Activated T-cell treated with anti-CD3 and anti-CD28 coated beads for 48 hours (primary cell): ENCODE data around the gene ACTL7B.
"Not testable (repeated sequence)": the region's sequence is repeated elsewhere in the genome, so short reads cannot be mapped to it uniquely, and the experiment has no call there.

Source experiments
- DNase-seq: peaks from one replicate; pipeline ENCODE4 v3.0.0-alpha.2; 2020; ENCODE audit warnings: low read depth

ACTL7B gene

DNA sequence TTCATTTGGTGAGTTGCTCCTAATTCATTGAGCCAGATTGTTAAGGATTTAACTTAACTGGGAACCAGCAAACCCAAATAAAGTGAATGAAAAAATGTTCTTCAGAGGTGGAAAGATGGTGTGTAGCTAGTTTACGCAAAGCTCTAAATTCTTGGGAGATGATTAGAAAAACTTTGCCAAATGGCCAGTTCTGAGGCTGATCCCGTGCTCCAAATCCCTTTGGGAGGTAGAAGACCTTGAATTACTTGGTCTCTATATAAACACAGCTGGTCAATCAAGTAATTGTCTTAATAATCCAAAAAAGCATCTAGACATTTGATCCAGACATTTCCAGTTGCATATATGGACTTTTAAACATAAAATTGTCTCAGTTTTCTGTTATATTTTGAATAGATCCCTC lies 11.4 kb downstream of the ACTL7B start:
- DNase-seq, result no peak

DNA sequence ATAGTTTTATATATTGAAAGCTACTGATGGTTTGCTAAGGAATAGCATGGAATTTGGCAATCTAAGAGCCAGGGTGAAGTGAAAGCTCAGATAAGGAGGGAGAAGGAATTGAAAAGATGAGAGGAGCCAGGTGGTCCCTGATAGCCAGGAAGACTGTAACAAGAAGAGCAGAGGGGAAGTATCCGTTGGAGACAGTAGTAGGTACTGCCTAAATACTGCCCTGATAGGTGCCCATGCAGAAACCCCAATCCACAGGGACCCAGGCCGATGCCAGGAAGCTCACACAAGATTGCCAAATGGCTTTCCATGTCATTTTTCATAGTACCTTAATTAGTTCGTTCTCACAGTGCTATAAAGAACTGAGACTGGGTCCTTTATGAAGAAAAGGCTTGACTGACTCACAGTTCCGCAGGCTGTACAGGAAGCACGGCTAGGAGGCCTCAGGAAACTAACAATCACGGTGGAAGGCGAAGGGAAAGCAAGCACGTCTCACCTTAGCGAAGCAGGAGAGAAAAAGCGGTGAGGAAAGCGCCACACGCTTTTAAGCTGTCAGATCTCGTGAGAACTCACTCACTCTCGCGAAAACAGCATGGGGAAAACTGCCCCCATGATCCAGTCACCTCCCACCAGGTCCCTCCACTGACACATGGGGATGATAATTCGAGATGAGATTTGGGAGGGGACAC lies 13.0 kb downstream of the ACTL7B start:
- no peak for DNase-seq

DNA sequence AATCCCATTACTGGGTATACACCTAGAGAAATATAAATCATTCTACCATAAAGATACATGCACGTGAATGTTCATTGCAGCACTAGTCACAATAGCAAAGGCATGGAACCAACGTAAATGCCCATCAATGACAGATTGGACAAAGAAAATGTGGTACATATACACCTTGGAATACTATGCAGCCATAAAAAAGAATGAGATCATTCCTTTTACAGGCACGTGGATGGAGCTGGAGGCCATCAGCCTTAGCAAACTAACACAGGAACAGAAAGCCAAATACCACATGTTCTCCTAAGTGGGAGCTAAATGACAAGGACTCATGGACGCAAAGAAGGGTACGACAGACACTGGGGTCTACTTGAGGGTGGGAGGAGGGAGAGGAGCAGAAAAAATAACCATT lies 16.2 kb downstream of the ACTL7B start:
- not testable (repeated sequence) for DNase-seq

DNA sequence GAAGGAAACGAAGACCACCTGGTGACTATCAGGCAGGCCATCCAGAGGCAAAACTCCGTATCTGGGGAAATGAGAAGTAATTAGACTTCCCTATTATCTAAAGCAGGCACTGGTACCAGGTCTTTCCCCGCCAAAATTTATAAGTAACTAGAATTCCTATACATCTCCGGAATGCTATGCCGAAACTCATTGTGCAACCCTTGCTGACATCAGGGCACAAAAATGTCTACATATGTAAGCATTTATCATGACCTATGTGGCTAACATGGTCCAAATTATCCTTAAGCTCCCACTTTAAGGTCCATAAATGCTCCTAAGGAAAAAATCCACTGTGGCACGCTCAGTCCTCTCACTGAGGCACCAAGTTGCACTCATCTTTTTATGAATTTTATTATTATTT lies 17.8 kb downstream of the ACTL7B start:
- DNase-seq, result no peak

- DNase-seq, result no peak
These were observed 18.3 kb downstream of the ACTL7B start for GRCh38 chr9:108837530-108837929.

GRCh38 chr9:108836781-108837180 lies 19.0 kb downstream of the ACTL7B start:
- no peak for DNase-seq

- DNase-seq, result no peak
These were observed 19.5 kb downstream of the ACTL7B start for GRCh38 chr9:108836319-108836718.

DNA sequence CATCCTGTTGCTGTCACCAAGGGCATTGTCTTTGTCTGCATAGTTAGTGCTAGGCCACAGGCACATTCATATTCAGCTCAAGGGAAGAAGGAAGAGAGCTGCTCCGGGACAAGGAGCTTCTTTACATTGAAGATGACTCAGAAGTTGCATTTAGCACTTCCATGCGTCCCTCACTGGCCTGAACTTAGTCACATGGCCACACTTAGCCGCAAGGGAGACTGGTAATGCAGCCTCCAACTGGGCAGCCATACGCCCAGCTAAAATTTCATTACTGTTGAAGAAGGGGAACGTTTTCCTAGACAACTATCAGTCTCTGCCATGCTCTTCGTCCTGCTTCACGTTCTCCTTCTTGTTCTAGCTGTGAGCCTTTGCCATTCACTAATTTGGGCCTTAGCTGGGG lies 20.0 kb downstream of the ACTL7B start:
- DNase-seq, result no peak

GRCh38 chr9:108834959-108835665 lies 20.7 kb downstream of the ACTL7B start:
- no peak for DNase-seq

- DNase-seq, result no peak
These were observed 23.6 kb downstream of the ACTL7B start for GRCh38 chr9:108832179-108832500.

DNA sequence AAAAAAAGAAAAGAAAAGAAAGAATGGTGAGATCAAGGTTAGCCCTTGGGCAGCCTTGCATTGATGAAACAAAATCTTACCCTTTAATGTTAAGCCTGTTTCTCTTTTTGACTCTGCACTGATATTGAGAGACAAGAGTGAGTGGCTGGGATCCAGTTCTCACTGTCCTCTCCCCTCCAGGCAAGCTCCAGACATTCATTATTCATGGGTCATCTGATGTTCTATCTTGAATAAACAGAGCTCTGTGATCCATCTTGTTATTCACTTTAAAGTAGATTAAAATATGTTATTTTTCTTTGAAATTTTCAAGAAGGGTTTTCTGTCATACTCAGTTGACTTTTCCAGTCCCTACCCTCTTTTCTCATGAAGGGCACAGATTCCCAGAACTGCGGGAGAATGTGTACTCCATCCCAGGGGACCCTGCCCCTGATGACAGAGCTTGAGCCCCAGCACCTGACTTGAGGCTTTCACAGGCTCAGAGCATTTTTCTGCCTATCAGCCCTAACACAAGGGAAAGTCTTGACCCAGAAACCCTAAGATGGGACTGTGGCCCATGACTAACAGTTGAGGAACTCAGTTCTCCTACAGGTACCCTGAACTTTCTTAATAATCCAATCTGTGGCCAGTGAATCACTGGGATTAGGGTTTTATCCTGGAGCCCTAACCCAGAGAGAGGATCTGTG lies 24.1 kb downstream of the ACTL7B start:
- no peak for DNase-seq

GRCh38 chr9:108830272-108830671 lies 25.5 kb downstream of the ACTL7B start:
- DNase-seq, result no peak

DNA sequence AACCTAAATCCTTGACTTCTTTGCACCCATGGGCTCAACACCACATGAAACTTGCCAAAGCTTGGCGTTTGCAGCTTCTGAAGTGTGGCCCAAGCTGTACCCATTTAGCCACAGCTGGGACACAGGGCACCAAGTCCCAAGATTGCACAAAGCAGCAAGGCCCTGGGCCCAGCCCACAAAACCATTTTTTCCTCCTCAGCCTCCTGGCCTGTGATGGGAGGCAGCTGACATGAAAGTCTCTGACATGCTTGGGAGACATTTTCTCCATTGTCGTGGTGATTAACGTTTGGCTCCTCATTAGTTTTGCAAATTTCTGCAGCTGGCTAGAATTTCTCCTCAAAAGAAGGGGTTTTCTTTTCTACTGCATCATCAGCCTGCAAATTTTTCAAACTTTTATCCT lies 32.0 kb downstream of the ACTL7B start:
- DNase-seq, result no peak

- no peak for DNase-seq
These were observed 39.7 kb downstream of the ACTL7B start for GRCh38 chr9:108816037-108816436.

DNA sequence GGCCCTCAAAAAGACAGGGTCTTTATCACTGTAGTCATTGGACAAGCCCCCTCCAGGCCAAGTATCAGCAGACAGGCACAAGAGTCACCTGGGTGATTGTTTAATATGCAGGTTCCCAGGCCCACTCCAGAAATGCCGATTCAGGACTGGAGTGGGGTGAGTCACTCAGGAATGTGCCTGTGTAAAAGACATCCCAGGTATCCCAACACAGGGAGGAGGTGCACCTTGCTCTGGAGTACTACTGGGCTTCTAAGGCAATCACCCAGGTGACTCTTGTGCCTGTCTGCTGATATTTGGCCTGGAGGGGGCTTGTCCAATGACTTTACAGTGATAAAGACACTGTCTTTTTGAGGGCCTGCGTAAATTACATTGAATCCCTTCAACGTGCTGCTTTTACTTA lies 40.6 kb downstream of the ACTL7B start:
- DNase-seq, result no peak

DNA sequence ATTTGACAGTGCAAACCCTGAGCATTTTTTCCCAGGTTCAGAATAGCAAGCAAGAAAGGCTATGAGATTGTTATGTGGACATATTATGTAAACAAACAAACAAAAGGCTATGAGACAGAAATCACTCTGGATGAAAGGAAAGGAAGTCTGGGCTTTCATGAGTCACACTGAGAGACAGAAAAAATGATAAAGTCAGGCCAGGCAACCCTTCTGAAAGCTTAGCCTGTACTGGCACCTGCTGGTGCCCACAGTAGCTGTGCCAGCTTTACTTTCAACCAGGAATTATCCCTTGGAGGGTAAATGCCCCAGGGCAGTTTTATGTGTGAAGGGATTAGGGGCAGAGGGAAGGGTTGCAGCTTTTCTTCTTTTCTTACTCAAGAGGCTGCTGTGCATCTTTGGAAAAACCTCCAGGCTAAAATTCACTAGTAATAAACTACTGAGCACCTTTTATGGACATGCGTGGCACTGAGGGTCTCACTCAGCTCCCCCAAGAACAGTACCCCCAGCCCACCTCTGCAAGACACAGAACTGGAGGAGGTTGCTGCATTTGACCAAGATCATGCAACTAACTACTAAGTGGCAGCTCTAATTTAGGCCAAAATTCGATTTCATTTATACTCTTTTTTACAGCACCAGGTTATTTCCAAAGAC lies 41.7 kb downstream of the ACTL7B start:
- no peak for DNase-seq

GRCh38 chr9:108812396-108813025 lies 43.3 kb downstream of the ACTL7B start:
- no peak for DNase-seq

DNA sequence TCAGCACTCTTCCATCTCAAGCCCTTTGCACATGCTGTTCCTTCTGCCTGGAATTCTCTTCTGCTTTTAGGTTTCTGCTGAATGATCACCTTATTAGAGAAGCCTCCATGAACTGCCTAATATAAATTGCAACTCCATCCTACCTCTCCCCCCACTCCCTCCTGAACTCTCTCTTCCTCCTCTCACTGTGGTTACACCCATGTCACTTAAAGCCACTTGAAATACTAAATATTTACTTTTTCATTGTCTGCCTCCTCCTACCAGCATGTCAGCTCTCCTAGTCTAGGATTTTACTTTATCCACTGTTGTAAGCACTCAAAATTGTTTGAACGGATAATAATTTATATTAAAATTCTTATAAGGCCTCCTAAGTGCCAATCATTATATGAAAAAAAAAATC lies 43.8 kb downstream of the ACTL7B start:
- DNase-seq, result no peak

DNA sequence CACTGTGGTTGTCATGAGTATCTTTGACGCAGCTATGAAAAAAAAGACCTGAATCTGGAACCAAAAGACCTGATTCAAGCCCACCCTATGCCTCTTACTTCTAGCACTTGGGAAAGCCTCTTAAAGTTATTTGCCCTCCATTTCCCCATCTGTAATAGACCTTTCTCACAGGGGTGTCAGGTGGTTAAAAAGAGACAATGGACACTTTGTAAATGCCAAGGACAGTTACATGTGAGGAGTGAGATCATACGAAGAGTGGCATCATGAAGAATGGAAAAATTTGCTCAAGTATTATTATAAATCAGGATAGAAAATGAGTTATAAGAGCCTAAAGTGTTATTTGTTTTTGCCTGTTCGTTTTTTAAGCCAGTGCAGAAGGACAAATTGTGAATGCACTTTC lies 46.5 kb downstream of the ACTL7B start:
- DNase-seq, result no peak
